PC-9 (cell line): ENCODE data around the gene S100A5. TPM values are rescaled to one million over a fixed set of nuclear protein-coding genes. Genes with fewer than 3 reads are reported as not detected.

ENCODE experiments used
- BruUV-seq: library from RNA; stranded (reverse); fragments of 400-500 nt; replicated peaks from 2 replicates; lab custom pipeline; 2021; lab: Mats Ljungman, UMichigan
- CTCF ChIA-PET: fragments of 300-600 bp; sonication (Branson Sonifier 250); formaldehyde crosslinking; loops from one replicate; lab custom pipeline; 2022; ENCODE audit warnings: antibody characterized with exemption; lab: Charles Lee
- POLR2A ChIA-PET: fragments of 300-600 bp; sonication (Branson Sonifier 250); formaldehyde crosslinking; loops from one replicate; lab custom pipeline; 2022; ENCODE audit warnings: antibody characterized with exemption; ENCODE audit not compliant: unreplicated experiment; lab: Charles Lee
- DNase-seq, 2 experiments: peaks; one replicate each; pipeline versions ENCODE4 v3.0.0 to v3.0.0-alpha.2; 2015 to 2022; ENCODE audit warnings: mixed read lengths in 1 of 2
- H2AFZ ChIP-seq: fragments of 200-600 bp; sonication (generic); 2 replicates; pipeline ENCODE4 v1.8.1; 2017; ENCODE audit warnings: antibody characterized with exemption
- H3F3A ChIP-seq: fragments of 200-600 bp; sonication (generic); 2 replicates; pipeline ENCODE4 v1.8.1; 2017; ENCODE audit warnings: antibody characterized with exemption, mild to moderate bottlenecking, low read depth; ENCODE audit not compliant: insufficient read depth
- H3K27ac ChIP-seq: fragments of 200-600 bp; sonication (generic); 2 replicates; pipeline ENCODE4 v1.6.1; 2016; ENCODE audit warnings: mixed run types
- H3K27me3 ChIP-seq: fragments of 200-600 bp; sonication (generic); 2 replicates; pipeline ENCODE4 v1.6.1; 2016; ENCODE audit warnings: low read depth, mixed run types; ENCODE audit not compliant: insufficient read depth
- H3K36me3 ChIP-seq: fragments of 200-600 bp; sonication (generic); 2 replicates; pipeline ENCODE4 v1.6.1; 2016; ENCODE audit warnings: low read depth, mixed run types
- H3K4me1 ChIP-seq: fragments of 200-600 bp; sonication (generic); replicated peaks from 2 replicates; pipeline ENCODE4 v1.6.1; 2016; ENCODE audit warnings: mixed run types; ENCODE audit not compliant: insufficient read depth
- H3K4me2 ChIP-seq: fragments of 200-600 bp; sonication (generic); 2 replicates; pipeline ENCODE4 v1.6.1; 2017; ENCODE audit warnings: mixed run types
- H3K4me3 ChIP-seq: fragments of 200-600 bp; sonication (generic); 2 replicates; pipeline ENCODE4 v1.6.1; 2016; ENCODE audit warnings: mixed run types
- H3K79me2 ChIP-seq: fragments of 200-600 bp; sonication (generic); 2 replicates; pipeline ENCODE4 v1.6.1; 2017; ENCODE audit warnings: low read depth, mixed run types
- H3K9me2 ChIP-seq: fragments of 200-600 bp; sonication (generic); 2 replicates; pipeline ENCODE4 v1.8.1; 2017; ENCODE audit warnings: mild to moderate bottlenecking; ENCODE audit not compliant: insufficient read depth
- H3K9me3 ChIP-seq: fragments of 200-600 bp; sonication (generic); 2 replicates; pipeline ENCODE4 v1.8.1; 2016; ENCODE audit warnings: low read depth; ENCODE audit not compliant: insufficient read depth
- H4K20me1 ChIP-seq: fragments of 200-600 bp; sonication (generic); 2 replicates; pipeline ENCODE4 v1.8.1; 2017; ENCODE audit not compliant: insufficient read depth
- CTCF ChIP-seq: fragments of 200-600 bp; sonication (generic); conservative IDR thresholded peaks from 2 replicates; pipeline ENCODE4 v1.6.1; 2017; ENCODE audit warnings: mixed run types, antibody characterized with exemption, mild to moderate bottlenecking, moderate library complexity
- EZH2 ChIP-seq: fragments of 200-600 bp; sonication (generic); IDR thresholded peaks from 2 replicates; pipeline ENCODE4 v1.8.0; 2017; ENCODE audit warnings: antibody characterized with exemption, low read depth
- intact Hi-C: fragments of 100-400 bp; cut with micrococcal nuclease; formaldehyde crosslinking; loops from one replicate; pipeline ENCODE4 v1.10.0; 2022; ENCODE audit not compliant: unreplicated experiment
- total RNA-seq: library from RNA; stranded (reverse); gene quantifications from 2 replicates; pipeline ENCODE4 v1.2.3, GENCODE V29; 2021

The S100A5 gene
- total RNA-seq, 1 experiment from 2014 or later, result 11.1 TPM

DNA sequence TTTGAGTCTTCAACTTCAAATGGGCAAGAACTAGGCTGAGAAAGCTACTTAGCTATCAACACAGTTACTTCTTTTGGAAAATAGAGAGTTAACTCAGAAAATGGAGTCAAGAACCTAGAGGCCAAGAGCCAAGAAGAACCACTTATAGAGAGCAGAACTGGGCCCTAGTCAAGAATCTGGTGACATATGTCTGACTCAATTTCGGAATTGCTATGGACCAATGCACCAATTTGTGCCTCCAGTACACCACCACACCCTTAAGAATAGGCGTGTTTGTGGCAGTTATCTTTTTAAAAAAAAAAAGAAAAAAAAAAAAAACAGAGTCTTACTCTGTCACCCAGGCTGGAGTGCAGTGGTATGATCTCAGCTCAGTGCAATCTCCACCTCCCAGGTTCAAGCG, 17.1 kb upstream of the S100A5 start:
- TF ChIP-seq EZH2, result no peak
- no peak for TF ChIP-seq CTCF
- intact Hi-C loops, result no loop called here
- ChIA-PET CTCF (no interaction called here), POLR2A (interaction anchor here (0.7 kb wide), 2 partner anchors 68 to 93 kb away, joined by 3 to 21 read pairs; no protein-coding TSS in a partner anchor)
- Histone ChIP-seq H3K79me2 (no peaks in the 10 kb centered on the region), H3K4me3 (no peak overlapping the region), H3K27me3 (no peaks in the 10 kb centered on the region), H3K4me1 (peaks cover 8% of the 10 kb centered on the region; the same call in 1 of the 2 replicates), H3K4me2 (no peak overlapping the region), H3K9me3 (no peaks in the 10 kb centered on the region), H3F3A (peaks cover 20% of the 10 kb centered on the region), H2AFZ (no peak overlapping the region), H3K9me2 (no peaks in the 10 kb centered on the region), H3K27ac (no peak overlapping the region), H3K36me3 (no peaks in the 10 kb centered on the region), H4K20me1 (no peaks in the 10 kb centered on the region)
- no TSS peak for BruUV-seq
- no peak for DNase-seq

DNA sequence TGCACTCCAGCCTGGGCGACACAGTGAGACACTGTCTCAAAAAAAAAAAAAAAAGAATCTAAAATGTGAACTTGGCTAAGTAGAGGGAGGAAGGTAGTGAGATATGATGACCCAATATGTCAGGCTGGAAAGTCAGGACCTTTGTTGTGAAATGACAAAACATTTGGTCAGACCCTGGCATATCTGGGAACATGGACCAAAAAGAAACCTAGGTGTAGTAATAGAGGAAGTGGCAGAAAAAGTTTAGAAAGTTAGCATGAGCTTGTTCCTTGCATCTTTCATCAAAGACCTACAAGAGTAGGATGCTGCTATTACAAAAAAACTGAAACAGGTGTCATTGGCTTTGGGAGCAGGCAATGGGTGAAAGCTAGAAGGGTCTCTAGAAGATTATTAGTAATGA, 15.6 kb upstream of the S100A5 start:
- DNase-seq, result no peak
- H3K9me3 ChIP-seq, result no peaks in the 10 kb centered on the region
- ChIA-PET POLR2A (no interaction called here), CTCF (no interaction called here)
- H4K20me1 ChIP-seq, result no peaks in the 10 kb centered on the region
- no peaks in the 10 kb centered on the region for H3K9me2 ChIP-seq
- no peak overlapping the region for H2AFZ ChIP-seq
- no peaks in the 10 kb centered on the region for H3K79me2 ChIP-seq
- no peak overlapping the region for H3K4me2 ChIP-seq
- no peaks in the 10 kb centered on the region for H3K36me3 ChIP-seq
- no TSS peak for BruUV-seq
- intact Hi-C loops, result no loop called here
- H3K4me1 ChIP-seq, result peaks cover 8% of the 10 kb centered on the region; the same call in 1 of the 2 replicates
- no peak overlapping the region for H3K27ac ChIP-seq
- no peak overlapping the region for H3K4me3 ChIP-seq
- TF ChIP-seq EZH2 (no peak), CTCF (no peak)
- H3K27me3 ChIP-seq, result no peaks in the 10 kb centered on the region
- H3F3A ChIP-seq, result peaks cover 17% of the 10 kb centered on the region

DNA sequence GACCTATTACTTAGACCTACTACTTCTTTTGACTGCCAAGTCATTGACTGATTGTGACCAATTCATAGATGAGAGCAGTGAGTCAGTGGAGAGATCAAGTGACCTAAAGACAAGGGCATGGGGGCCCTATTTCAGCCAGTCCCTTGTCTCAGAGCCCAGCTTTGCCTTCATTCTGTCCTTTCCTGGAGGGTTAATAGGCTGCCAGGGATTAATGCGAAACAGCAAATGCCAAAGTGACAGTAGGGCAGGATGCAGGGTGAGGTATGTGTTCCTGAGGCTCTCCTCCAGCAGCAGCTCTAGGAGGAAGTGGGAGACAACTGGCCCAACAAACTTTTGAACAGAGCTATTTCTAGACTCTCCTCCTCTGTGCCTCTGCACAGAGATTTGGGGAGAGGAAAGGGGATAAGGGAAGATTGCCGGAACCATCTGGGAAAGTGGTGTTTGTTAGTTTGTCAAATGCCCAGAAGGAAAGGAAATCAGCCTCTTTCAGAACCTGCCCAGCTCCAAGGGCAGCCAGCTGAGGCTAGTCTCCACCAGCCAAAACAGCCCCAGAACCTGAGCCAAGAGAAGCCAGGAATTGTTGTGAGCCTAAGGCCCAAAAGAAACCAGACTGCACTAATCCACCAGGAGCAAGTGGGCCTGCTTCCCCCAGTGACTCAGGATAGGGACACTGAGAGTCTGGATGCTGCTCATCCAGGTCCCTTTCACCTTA, 13.3 kb upstream of the S100A5 start:
- Histone ChIP-seq H3K9me2 (no peaks in the 10 kb centered on the region), H3K9me3 (no peaks in the 10 kb centered on the region), H3K27ac (no peak overlapping the region), H3F3A (peaks cover 9% of the 10 kb centered on the region), H4K20me1 (no peaks in the 10 kb centered on the region), H3K36me3 (no peaks in the 10 kb centered on the region), H3K79me2 (no peaks in the 10 kb centered on the region), H3K4me1 (peaks cover 21% of the 10 kb centered on the region), H3K4me2 (no peak overlapping the region), H3K4me3 (no peak overlapping the region), H3K27me3 (no peaks in the 10 kb centered on the region), H2AFZ (no peak overlapping the region)
- no TSS peak for BruUV-seq
- CTCF ChIA-PET, result no interaction called here
- TF ChIP-seq CTCF (no peak), EZH2 (no peak)
- POLR2A ChIA-PET, result interaction anchor here (0.6 kb wide), 1 partner anchor 18 kb away, joined by 3 read pairs; the partner anchor contains the start of gene S100A6
- DNase-seq, result no peak
- intact Hi-C loops, result no loop called here
